Breast epithelium (tissue), 3 donors: Measurements from ENCODE around the gene PDS5B.

Source experiments
- POLR2A ChIP-seq: fragments of 450-650 bp; IDR thresholded peaks from one replicate; pipeline ENCODE4 v1.6.1; 2016; ENCODE audit warnings: antibody characterized with exemption, mild to moderate bottlenecking, moderate library complexity
- POLR2AphosphoS5 ChIP-seq, 3 donors: sonication (generic); formaldehyde crosslinking; IDR thresholded peaks; one replicate each; pipeline ENCODE4 v1.6.1; 2017; ENCODE audit warnings: antibody characterized with exemption in 3 of 3
- TF ChIP-seq, protein P1 (sequence below), 3 donors: fragments of 450-650 bp; IDR thresholded peaks; one replicate each; pipeline ENCODE4 v1.5.1; 2016 to 2017; ENCODE audit warnings: antibody characterized with exemption in 3 of 3, mild to moderate bottlenecking in 3 of 3, moderate library complexity in 3 of 3

GRCh38 chr13:32751340-32751739 is 165.1 kb downstream of the PDS5B start:
- TF ChIP-seq POLR2A (no peak), POLR2AphosphoS5 (IDR thresholded peaks at IDR 0.05) (no peak)
- TF ChIP-seq, protein P1, sequence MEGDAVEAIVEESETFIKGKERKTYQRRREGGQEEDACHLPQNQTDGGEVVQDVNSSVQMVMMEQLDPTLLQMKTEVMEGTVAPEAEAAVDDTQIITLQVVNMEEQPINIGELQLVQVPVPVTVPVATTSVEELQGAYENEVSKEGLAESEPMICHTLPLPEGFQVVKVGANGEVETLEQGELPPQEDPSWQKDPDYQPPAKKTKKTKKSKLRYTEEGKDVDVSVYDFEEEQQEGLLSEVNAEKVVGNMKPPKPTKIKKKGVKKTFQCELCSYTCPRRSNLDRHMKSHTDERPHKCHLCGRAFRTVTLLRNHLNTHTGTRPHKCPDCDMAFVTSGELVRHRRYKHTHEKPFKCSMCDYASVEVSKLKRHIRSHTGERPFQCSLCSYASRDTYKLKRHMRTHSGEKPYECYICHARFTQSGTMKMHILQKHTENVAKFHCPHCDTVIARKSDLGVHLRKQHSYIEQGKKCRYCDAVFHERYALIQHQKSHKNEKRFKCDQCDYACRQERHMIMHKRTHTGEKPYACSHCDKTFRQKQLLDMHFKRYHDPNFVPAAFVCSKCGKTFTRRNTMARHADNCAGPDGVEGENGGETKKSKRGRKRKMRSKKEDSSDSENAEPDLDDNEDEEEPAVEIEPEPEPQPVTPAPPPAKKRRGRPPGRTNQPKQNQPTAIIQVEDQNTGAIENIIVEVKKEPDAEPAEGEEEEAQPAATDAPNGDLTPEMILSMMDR (IDR thresholded peaks at IDR 0.05): no peak
